Measurements from ENCODE around the gene CFAP20.
"Not testable (repeated sequence)": the region's sequence is repeated elsewhere in the genome, so short reads cannot be mapped to it uniquely, and the experiment has no call there.

CFAP20 gene

DNA sequence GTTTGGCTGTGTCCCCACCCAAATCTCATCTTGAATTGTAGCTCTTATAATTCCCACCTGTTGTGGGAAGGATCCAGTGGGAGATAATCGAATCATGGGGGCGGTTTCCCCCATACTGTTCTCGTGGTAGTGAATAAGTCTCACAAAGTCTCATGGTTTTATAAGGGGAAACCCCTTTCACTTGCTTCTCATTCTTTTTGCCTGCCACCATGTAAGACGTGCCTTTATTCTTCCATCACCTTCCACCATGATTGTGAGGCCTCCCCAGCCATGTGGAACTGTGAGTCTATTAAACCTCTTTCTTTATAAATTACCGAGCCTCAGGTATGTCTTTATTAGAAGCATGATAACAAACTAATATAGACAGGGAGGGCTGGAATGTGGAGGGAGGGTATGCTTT, 57.0 kb downstream of the CFAP20 start:
- H3K9ac ChIP-seq (ENCODE audit: low read length); H3K27me3 ChIP-seq (ENCODE audit: control insufficient read depth, insufficient read depth, low read length); H3K9me3 ChIP-seq (ENCODE audit: control insufficient read depth, low read length); H3K4me1 ChIP-seq (ENCODE audit: control insufficient read depth, insufficient read depth, low read length); H3K4me3 ChIP-seq (ENCODE audit: low read length); H3K36me3 ChIP-seq (ENCODE audit: control insufficient read depth, insufficient read depth, low read length): not testable (repeated sequence)

DNA sequence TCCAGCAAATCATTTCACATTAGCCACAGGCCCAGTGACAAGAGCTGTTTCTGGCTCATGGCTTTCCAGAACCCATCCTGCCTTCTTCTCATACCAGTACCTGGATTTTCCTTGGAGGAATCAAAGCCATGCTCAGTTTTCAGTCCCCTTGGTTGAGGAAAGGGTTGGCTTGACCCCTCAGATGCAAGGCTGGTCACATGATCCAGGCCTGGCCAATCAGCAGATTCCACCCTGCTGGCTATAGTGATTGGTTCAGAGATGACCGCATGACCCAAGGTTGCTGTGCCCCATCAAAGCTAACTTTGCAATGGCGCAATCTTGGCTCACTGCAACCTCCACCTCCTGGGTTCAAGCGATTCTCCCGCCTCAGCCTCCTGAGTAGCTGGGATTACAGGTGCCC, 58.6 kb downstream of the CFAP20 start:
- Histone ChIP-seq H3K4me3 (ENCODE audit: low read length) (no peak overlapping the region), H3K27me3 (ENCODE audit: control insufficient read depth, insufficient read depth, low read length) (no peaks in the 10 kb centered on the region), H3K9ac (ENCODE audit: low read length) (no peak overlapping the region), H3K9me3 (ENCODE audit: control insufficient read depth, low read length) (no peaks in the 10 kb centered on the region), H3K4me1 (ENCODE audit: control insufficient read depth, insufficient read depth, low read length) (no peaks in the 10 kb centered on the region), H3K36me3 (ENCODE audit: control insufficient read depth, insufficient read depth, low read length) (no peaks in the 10 kb centered on the region)

Data from mucosa of stomach (tissue), 1 donor.